GM12872 (cell line): Measurements from ENCODE around the gene POMGNT1.

Source experiments
- TF ChIP-seq, protein P1 (sequence below): IDR thresholded peaks from 3 replicates; pipeline ENCODE4 v1.5.1; 2011; ENCODE audit warnings: low read depth, mild to moderate bottlenecking, low read length, moderate library complexity; ENCODE audit not compliant: insufficient read depth

The POMGNT1 gene

GRCh38 chr1:46211051-46211450 is 12.8 kb upstream of the POMGNT1 start:
- TF ChIP-seq, protein P1, sequence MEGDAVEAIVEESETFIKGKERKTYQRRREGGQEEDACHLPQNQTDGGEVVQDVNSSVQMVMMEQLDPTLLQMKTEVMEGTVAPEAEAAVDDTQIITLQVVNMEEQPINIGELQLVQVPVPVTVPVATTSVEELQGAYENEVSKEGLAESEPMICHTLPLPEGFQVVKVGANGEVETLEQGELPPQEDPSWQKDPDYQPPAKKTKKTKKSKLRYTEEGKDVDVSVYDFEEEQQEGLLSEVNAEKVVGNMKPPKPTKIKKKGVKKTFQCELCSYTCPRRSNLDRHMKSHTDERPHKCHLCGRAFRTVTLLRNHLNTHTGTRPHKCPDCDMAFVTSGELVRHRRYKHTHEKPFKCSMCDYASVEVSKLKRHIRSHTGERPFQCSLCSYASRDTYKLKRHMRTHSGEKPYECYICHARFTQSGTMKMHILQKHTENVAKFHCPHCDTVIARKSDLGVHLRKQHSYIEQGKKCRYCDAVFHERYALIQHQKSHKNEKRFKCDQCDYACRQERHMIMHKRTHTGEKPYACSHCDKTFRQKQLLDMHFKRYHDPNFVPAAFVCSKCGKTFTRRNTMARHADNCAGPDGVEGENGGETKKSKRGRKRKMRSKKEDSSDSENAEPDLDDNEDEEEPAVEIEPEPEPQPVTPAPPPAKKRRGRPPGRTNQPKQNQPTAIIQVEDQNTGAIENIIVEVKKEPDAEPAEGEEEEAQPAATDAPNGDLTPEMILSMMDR, result no peak

DNA sequence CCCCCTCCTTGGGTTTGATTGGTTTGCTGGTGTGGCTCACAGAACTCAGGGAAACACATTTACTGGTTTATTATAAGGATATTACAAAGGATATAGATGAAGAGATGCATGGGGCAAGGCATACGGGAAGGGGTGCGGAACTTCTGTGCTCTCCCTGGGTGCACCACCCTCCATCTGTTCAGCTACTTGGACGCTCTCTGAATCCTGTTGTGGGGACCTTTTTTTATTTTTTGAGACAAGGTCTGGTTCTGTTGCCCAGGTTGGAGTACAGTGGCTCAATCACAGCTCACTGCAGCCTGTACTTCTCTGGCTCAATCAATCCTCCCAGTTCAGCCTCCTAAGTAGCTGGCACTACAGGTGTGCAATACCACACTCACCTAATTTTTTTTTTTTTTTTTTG is 12.3 kb upstream of the POMGNT1 start:
- TF ChIP-seq, protein P1, result no peak

DNA sequence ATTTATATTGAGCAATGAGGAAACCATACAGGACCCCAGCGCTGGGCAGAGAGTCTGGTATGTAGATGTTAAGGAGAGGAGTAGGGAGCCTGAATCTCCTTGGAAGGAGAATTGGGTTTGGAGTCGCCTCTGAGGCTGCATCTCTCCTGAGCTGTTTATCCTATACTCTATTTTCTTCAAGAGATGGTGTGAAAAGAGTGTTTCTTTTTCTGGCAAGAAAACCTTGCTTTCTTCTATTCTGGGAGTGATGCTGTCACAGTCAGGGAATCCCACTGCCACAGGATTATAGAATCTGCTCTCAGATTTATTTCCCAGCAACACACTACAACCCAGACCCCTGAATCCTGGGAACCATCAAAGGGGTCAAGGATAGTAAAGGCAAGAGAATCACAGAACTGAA is 8.2 kb upstream of the POMGNT1 start:
- TF ChIP-seq, protein P1, result no peak

DNA sequence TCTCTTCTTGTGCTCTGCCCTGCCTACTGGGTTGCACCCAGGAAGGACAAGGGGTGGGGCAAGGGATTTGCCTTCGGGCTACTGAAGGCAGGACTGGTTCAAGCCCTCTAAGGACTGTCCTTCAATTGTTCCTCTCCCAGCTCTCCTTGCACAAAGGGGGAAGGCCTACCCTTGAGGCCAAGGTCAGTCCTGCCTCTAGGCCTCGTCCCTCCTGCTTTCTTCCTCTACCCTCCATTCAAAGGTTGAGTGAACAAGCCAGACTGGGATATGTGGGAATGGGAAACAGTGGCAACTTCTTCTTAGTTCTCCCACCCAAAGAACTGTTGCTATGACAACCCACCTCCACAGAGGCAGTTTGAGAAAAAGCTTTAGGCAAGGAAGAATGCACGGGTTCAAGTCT is 7.6 kb upstream of the POMGNT1 start:
- TF ChIP-seq, protein P1, result no peak

- TF ChIP-seq, protein P1, result no peak
Observed at GRCh38 chr1:46205141-46205540, 6.9 kb upstream of the POMGNT1 start.

DNA sequence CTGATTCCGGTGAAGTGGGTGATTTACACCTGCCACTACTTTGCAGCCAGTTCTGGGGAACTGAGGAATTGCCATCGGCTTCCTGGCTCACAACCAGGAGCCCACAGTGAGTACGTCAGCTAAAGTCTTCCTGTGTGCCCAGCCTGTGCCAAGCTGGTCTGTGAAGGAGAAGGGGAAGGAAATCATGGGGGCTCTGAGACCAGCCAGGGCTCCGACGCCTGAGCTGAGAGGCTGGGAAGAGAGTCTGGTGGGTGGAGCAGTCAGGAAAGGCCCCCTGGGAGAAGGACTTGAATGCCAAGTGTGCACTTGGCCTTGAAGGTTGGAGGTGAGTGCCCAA is 6.1 kb upstream of the POMGNT1 start:
- TF ChIP-seq, protein P1, result no peak

- TF ChIP-seq, protein P1, result no peak
Observed at GRCh38 chr1:46203738-46204405, 5.6 kb upstream of the POMGNT1 start.
